Measurements from ENCODE around the gene PNRC2.

PNRC2 gene

GRCh38 chr1:23960291-23961020 is 828 bp downstream of the PNRC2 start:
- Histone ChIP-seq H3K4me1 (ENCODE audit: insufficient read depth, low read length) (peaks cover 12% of the 10 kb centered on the region), H3K4me3 (ENCODE audit: low read length) (peak overlapping the region; percentile 99), H3K27me3 (ENCODE audit: insufficient read depth, low read length) (no peaks in the 10 kb centered on the region), H3K36me3 (ENCODE audit: insufficient read depth, low read length) (peaks cover 29% of the 10 kb centered on the region), H2AFZ (ENCODE audit: low read depth, low read length) (peak overlapping the region; percentile 30), H3K9me3 (ENCODE audit: low read length) (no peaks in the 10 kb centered on the region)

GRCh38 chr1:23963617-23964234 is 4.1 kb downstream of the PNRC2 start:
- H3K4me1 ChIP-seq (ENCODE audit: insufficient read depth, low read length), result peaks cover 12% of the 10 kb centered on the region
- H3K4me3 ChIP-seq (ENCODE audit: low read length), result no peak overlapping the region
- no peaks in the 10 kb centered on the region for H3K27me3 ChIP-seq (ENCODE audit: insufficient read depth, low read length)
- no peak overlapping the region for H2AFZ ChIP-seq (ENCODE audit: low read depth, low read length)
- H3K36me3 ChIP-seq (ENCODE audit: insufficient read depth, low read length), result peaks cover 56% of the 10 kb centered on the region
- no peaks in the 10 kb centered on the region for H3K9me3 ChIP-seq (ENCODE audit: low read length)

GRCh38 chr1:23964235-23964668 is 4.6 kb downstream of the PNRC2 start:
- peaks cover 12% of the 10 kb centered on the region for H3K4me1 ChIP-seq (ENCODE audit: insufficient read depth, low read length)
- peaks cover 60% of the 10 kb centered on the region for H3K36me3 ChIP-seq (ENCODE audit: insufficient read depth, low read length)
- no peaks in the 10 kb centered on the region for H3K27me3 ChIP-seq (ENCODE audit: insufficient read depth, low read length)
- no peaks in the 10 kb centered on the region for H3K9me3 ChIP-seq (ENCODE audit: low read length)
- no peak overlapping the region for H3K4me3 ChIP-seq (ENCODE audit: low read length)
- H2AFZ ChIP-seq (ENCODE audit: low read depth, low read length), result no peak overlapping the region

GRCh38 chr1:23964790-23965740 is 5.4 kb downstream of the PNRC2 start:
- H3K4me1 ChIP-seq (ENCODE audit: insufficient read depth, low read length), result peaks cover 12% of the 10 kb centered on the region
- H2AFZ ChIP-seq (ENCODE audit: low read depth, low read length), result no peak overlapping the region
- H3K36me3 ChIP-seq (ENCODE audit: insufficient read depth, low read length), result peaks cover 68% of the 10 kb centered on the region
- H3K9me3 ChIP-seq (ENCODE audit: low read length), result no peaks in the 10 kb centered on the region
- H3K27me3 ChIP-seq (ENCODE audit: insufficient read depth, low read length), result no peaks in the 10 kb centered on the region
- H3K4me3 ChIP-seq (ENCODE audit: low read length), result no peak overlapping the region

GRCh38 chr1:23966973-23967493 is 7.4 kb downstream of the PNRC2 start:
- Histone ChIP-seq H3K36me3 (ENCODE audit: insufficient read depth, low read length) (peaks cover 78% of the 10 kb centered on the region), H3K27me3 (ENCODE audit: insufficient read depth, low read length) (no peaks in the 10 kb centered on the region), H3K4me3 (ENCODE audit: low read length) (no peak overlapping the region), H2AFZ (ENCODE audit: low read depth, low read length) (no peak overlapping the region), H3K9me3 (ENCODE audit: low read length) (no peaks in the 10 kb centered on the region), H3K4me1 (ENCODE audit: insufficient read depth, low read length) (peaks cover 1% of the 10 kb centered on the region)

- Histone ChIP-seq H3K36me3 (ENCODE audit: insufficient read depth, low read length) (peaks cover 84% of the 10 kb centered on the region), H3K27me3 (ENCODE audit: insufficient read depth, low read length) (no peaks in the 10 kb centered on the region), H3K4me1 (ENCODE audit: insufficient read depth, low read length) (peaks cover 1% of the 10 kb centered on the region), H2AFZ (ENCODE audit: low read depth, low read length) (no peak overlapping the region), H3K9me3 (ENCODE audit: low read length) (peaks cover 2% of the 10 kb centered on the region), H3K4me3 (ENCODE audit: low read length) (no peak overlapping the region)
These were observed 8.2 kb downstream of the PNRC2 start for GRCh38 chr1:23967871-23968270.

GRCh38 chr1:23977187-23977853 is 17.7 kb downstream of the PNRC2 start:
- Histone ChIP-seq H3K4me3 (ENCODE audit: low read length) (no peak overlapping the region), H3K9me3 (ENCODE audit: low read length) (peaks cover 2% of the 10 kb centered on the region), H3K27me3 (ENCODE audit: insufficient read depth, low read length) (no peaks in the 10 kb centered on the region), H3K36me3 (ENCODE audit: insufficient read depth, low read length) (peaks cover 56% of the 10 kb centered on the region), H3K4me1 (ENCODE audit: insufficient read depth, low read length) (peaks cover 37% of the 10 kb centered on the region), H2AFZ (ENCODE audit: low read depth, low read length) (no peak overlapping the region)

GRCh38 chr1:23977854-23978191 is 18.2 kb downstream of the PNRC2 start:
- Histone ChIP-seq H2AFZ (ENCODE audit: low read depth, low read length) (no peak overlapping the region), H3K9me3 (ENCODE audit: low read length) (peaks cover under 1% of the 10 kb centered on the region), H3K4me1 (ENCODE audit: insufficient read depth, low read length) (peaks cover 37% of the 10 kb centered on the region), H3K27me3 (ENCODE audit: insufficient read depth, low read length) (no peaks in the 10 kb centered on the region), H3K4me3 (ENCODE audit: low read length) (peak overlapping the region; percentile 92), H3K36me3 (ENCODE audit: insufficient read depth, low read length) (peaks cover 52% of the 10 kb centered on the region)

GRCh38 chr1:23978805-23979204 is 19.2 kb downstream of the PNRC2 start:
- Histone ChIP-seq H3K9me3 (ENCODE audit: low read length) (no peaks in the 10 kb centered on the region), H3K36me3 (ENCODE audit: insufficient read depth, low read length) (peaks cover 42% of the 10 kb centered on the region), H3K4me1 (ENCODE audit: insufficient read depth, low read length) (peaks cover 37% of the 10 kb centered on the region), H3K27me3 (ENCODE audit: insufficient read depth, low read length) (no peaks in the 10 kb centered on the region), H2AFZ (ENCODE audit: low read depth, low read length) (no peak overlapping the region), H3K4me3 (ENCODE audit: low read length) (peak overlapping the region; percentile 92)

- H3K27me3 ChIP-seq (ENCODE audit: insufficient read depth, low read length), result no peaks in the 10 kb centered on the region
- peak overlapping the region; percentile 11 for H2AFZ ChIP-seq (ENCODE audit: low read depth, low read length)
- peaks cover 37% of the 10 kb centered on the region for H3K36me3 ChIP-seq (ENCODE audit: insufficient read depth, low read length)
- H3K9me3 ChIP-seq (ENCODE audit: low read length), result no peaks in the 10 kb centered on the region
- peaks cover 37% of the 10 kb centered on the region for H3K4me1 ChIP-seq (ENCODE audit: insufficient read depth, low read length)
- H3K4me3 ChIP-seq (ENCODE audit: low read length), result peak overlapping the region; percentile 92
These were observed 19.8 kb downstream of the PNRC2 start for GRCh38 chr1:23979387-23979880.

GRCh38 chr1:23979881-23980727 is 20.5 kb downstream of the PNRC2 start, which contains the start of gene SRSF10:
Gene SRSF10 (minus strand): TSS chr1:23980327. CDS start chr1:23980255, 72 bp downstream.
- peak within 1 kb of the TSS; percentile 92 for H3K4me3 ChIP-seq (ENCODE audit: low read length)
- H3K36me3 ChIP-seq (ENCODE audit: insufficient read depth, low read length), result peaks cover 31% of the 10 kb centered on the region
- H3K27me3 ChIP-seq (ENCODE audit: insufficient read depth, low read length), result no peaks in the 10 kb centered on the region
- H3K4me1 ChIP-seq (ENCODE audit: insufficient read depth, low read length), result peaks cover 37% of the 10 kb centered on the region
- no peaks in the 10 kb centered on the region for H3K9me3 ChIP-seq (ENCODE audit: low read length)
- H2AFZ ChIP-seq (ENCODE audit: low read depth, low read length), result peak within 1 kb of the TSS; percentile 60

GRCh38 chr1:23980728-23981070 is 21.1 kb downstream of the PNRC2 start:
- H3K4me1 ChIP-seq (ENCODE audit: insufficient read depth, low read length), result peaks cover 36% of the 10 kb centered on the region
- peak overlapping the region; percentile 60 for H2AFZ ChIP-seq (ENCODE audit: low read depth, low read length)
- H3K27me3 ChIP-seq (ENCODE audit: insufficient read depth, low read length), result no peaks in the 10 kb centered on the region
- H3K4me3 ChIP-seq (ENCODE audit: low read length), result peak overlapping the region; percentile 39
- peaks cover 26% of the 10 kb centered on the region for H3K36me3 ChIP-seq (ENCODE audit: insufficient read depth, low read length)
- no peaks in the 10 kb centered on the region for H3K9me3 ChIP-seq (ENCODE audit: low read length)

All from neuron (in vitro differentiated cells).